DOHH2 (cell line): ENCODE measurements around the gene ZNF521.

Source experiments
- H3F3A ChIP-seq: fragments of 200-600 bp; sonication (generic), shearing (Covaris generic); 2 replicates; pipeline ENCODE4 v1.6.0; 2016; ENCODE audit warnings: antibody characterized with exemption, mild to moderate bottlenecking; ENCODE audit not compliant: control insufficient read depth, insufficient read depth
- H3K27ac ChIP-seq: fragments of 200-600 bp; sonication (generic); 2 replicates; pipeline ENCODE4 v1.5.1; 2014; ENCODE audit warnings: low read depth, mild to moderate bottlenecking, low read length, moderate library complexity
- H3K27me3 ChIP-seq: fragments of 200-600 bp; sonication (generic); 2 replicates; pipeline ENCODE4 v1.6.1; 2014; ENCODE audit warnings: mild to moderate bottlenecking, low read length, mixed read lengths; ENCODE audit not compliant: control insufficient read depth
- H3K36me3 ChIP-seq: fragments of 200-600 bp; sonication (generic); 2 replicates; pipeline ENCODE4 v1.6.1; 2014; ENCODE audit warnings: mild to moderate bottlenecking, low read length, moderate library complexity, mixed read lengths; ENCODE audit not compliant: control insufficient read depth
- H3K4me1 ChIP-seq: fragments of 200-600 bp; sonication (generic); 2 replicates; pipeline ENCODE4 v1.6.1; 2014; ENCODE audit warnings: mild to moderate bottlenecking, low read length, mixed read lengths; ENCODE audit not compliant: control insufficient read depth
- H3K4me2 ChIP-seq: fragments of 200-600 bp; sonication (generic); 2 replicates; pipeline ENCODE4 v1.6.0; 2014; ENCODE audit warnings: mild to moderate bottlenecking, low read length, moderate library complexity
- H3K4me3 ChIP-seq: fragments of 200-600 bp; sonication (generic); 2 replicates; pipeline ENCODE4 v1.5.1; 2014; ENCODE audit warnings: mild to moderate bottlenecking, low read length, mixed read lengths
- H3K79me2 ChIP-seq: fragments of 200-600 bp; sonication (generic); 2 replicates; pipeline ENCODE4 v1.6.1; 2014; ENCODE audit warnings: mild to moderate bottlenecking, low read length, mixed read lengths; ENCODE audit not compliant: control insufficient read depth
- H3K9me2 ChIP-seq: fragments of 200-600 bp; sonication (generic); replicated peaks from 2 replicates; pipeline ENCODE4 v1.6.1; 2014; ENCODE audit warnings: mild to moderate bottlenecking, low read length, mixed read lengths; ENCODE audit not compliant: control insufficient read depth
- H3K9me3 ChIP-seq: fragments of 200-600 bp; sonication (generic); 2 replicates; pipeline ENCODE4 v1.6.1; 2014; ENCODE audit warnings: antibody characterized with exemption, low read length, mixed read lengths; ENCODE audit not compliant: control insufficient read depth, insufficient read depth
- H4K20me1 ChIP-seq: fragments of 200-600 bp; sonication (generic); 2 replicates; pipeline ENCODE4 v1.6.0; 2014; ENCODE audit warnings: low read depth, mild to moderate bottlenecking, antibody characterized with exemption, low read length, moderate library complexity; ENCODE audit not compliant: control insufficient read depth, insufficient read depth
- CTCF ChIP-seq: fragments of 200-600 bp; sonication (generic); IDR thresholded peaks from one replicate; pipeline ENCODE4 v1.5.1; 2014; ENCODE audit warnings: antibody characterized with exemption, mild to moderate bottlenecking, low read depth, low read length; ENCODE audit not compliant: poor library complexity, severe bottlenecking
- EZH2phosphoT487 ChIP-seq: fragments of 200-600 bp; sonication (generic); IDR thresholded peaks from 2 replicates; pipeline ENCODE4 v1.6.1; 2017; ENCODE audit warnings: borderline replicate concordance, mild to moderate bottlenecking, antibody characterized with exemption, low read length, moderate library complexity, mixed read lengths

The ZNF521 gene

GRCh38 chr18:25351777-25352628 lies at the start of gene ZNF521:
Gene ZNF521 (minus strand): TSS chr18:25352166. CDS start chr18:25350946, 1,220 bp downstream.
- Histone ChIP-seq H3K27me3 (peaks cover 47% of the 10 kb centered on the region), H3K4me3 (peak within 1 kb of the TSS; percentile 89), H3K4me1 (peaks cover 5% of the 10 kb centered on the region), H4K20me1 (no peaks in the 10 kb centered on the region), H3K9me2 (no peaks in the 10 kb centered on the region), H3K79me2 (no peaks in the 10 kb centered on the region), H3K36me3 (no peaks in the 10 kb centered on the region), H3K27ac (no peak within 1 kb of the TSS), H3F3A (peaks cover 15% of the 10 kb centered on the region), H3K9me3 (no peaks in the 10 kb centered on the region), H3K4me2 (peak within 1 kb of the TSS; percentile 97)
- TF ChIP-seq EZH2phosphoT487: peak; percentile 23; the same call in 1 of the 2 replicates
- TF ChIP-seq CTCF: no peak

DNA sequence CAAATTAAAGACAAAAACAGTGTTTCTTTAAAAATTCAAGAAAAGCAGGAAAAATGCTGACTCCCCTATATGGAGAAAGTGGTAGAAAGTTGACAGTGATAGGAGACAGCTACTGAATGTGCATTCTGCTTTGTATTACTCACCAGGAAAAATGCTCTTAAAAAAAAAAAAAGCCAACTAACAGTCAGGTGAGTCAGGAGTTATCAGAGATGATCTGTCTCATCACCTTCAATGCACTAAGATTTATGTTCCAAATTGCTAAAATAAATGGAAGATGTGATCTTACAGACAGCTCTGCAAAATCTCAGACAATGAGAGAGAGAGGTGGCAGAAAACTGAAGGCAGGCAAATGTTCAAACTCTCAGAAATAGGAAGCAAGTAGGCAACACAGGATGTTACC lies 47.6 kb upstream of the ZNF521 start:
- H3K4me2 ChIP-seq: no peak overlapping the region
- H3K36me3 ChIP-seq: no peaks in the 10 kb centered on the region
- H3K9me2 ChIP-seq: no peaks in the 10 kb centered on the region
- H3K4me1 ChIP-seq: no peaks in the 10 kb centered on the region
- H4K20me1 ChIP-seq: no peaks in the 10 kb centered on the region
- H3K9me3 ChIP-seq: no peaks in the 10 kb centered on the region
- H3K4me3 ChIP-seq: no peak overlapping the region
- no peak for TF ChIP-seq EZH2phosphoT487
- H3K27ac ChIP-seq: no peak overlapping the region
- no peaks in the 10 kb centered on the region for H3F3A ChIP-seq
- H3K79me2 ChIP-seq: no peaks in the 10 kb centered on the region
- H3K27me3 ChIP-seq: 0 out of 2 replicates have a peak, but pooled peaks cover 2% of the 10 kb centered on the region

DNA sequence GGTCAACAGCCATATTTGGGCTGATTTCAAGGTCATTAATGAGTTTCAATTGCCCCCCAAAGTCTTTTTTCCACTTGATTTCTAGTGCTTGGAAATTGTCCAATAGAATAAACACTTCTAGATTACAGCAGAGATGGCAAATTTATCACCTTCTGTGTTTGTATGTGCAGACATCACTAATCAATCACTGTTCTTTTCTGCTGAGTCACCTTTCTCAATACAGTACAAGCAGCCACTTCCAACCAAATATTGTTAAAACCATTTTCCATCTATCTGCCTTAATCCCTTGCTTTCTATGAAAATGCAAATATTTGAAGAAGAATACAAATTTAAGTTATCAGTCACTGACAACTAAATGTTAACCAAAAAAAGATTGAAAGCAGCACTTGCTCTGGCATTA lies 40.2 kb upstream of the ZNF521 start:
- no peak overlapping the region for H3K4me2 ChIP-seq

More for the DNA sequence above, 40.2 kb upstream of the ZNF521 start:
- Histone ChIP-seq H3K4me3 (no peak overlapping the region), H3F3A (no peaks in the 10 kb centered on the region), H3K36me3 (no peaks in the 10 kb centered on the region), H3K27me3 (no peaks in the 10 kb centered on the region), H3K4me1 (no peaks in the 10 kb centered on the region), H3K27ac (no peak overlapping the region), H3K9me3 (peaks cover 4% of the 10 kb centered on the region; the same call in 1 of the 2 replicates), H3K79me2 (no peaks in the 10 kb centered on the region), H4K20me1 (no peaks in the 10 kb centered on the region), H3K9me2 (no peaks in the 10 kb centered on the region)
- TF ChIP-seq CTCF (no peak), EZH2phosphoT487 (no peak)
